IMR-90 (cell line): ENCODE results near the gene SRPX2. TPM values are rescaled to one million over a fixed set of nuclear protein-coding genes. Genes with fewer than 3 reads are reported as not detected.

Experiments
- ATAC-seq: fragments of 200-7000 bp; cut with Tn5 transposase; 2 replicates; pipeline ENCODE4 v1.9.1; 2020; ENCODE audit warnings: low read depth, mild to moderate bottlenecking, moderate library complexity
- BruUV-seq: library from RNA; stranded (reverse); fragments of 400-500 nt; replicated peaks from 2 replicates; lab custom pipeline; 2021; lab: Mats Ljungman, UMichigan
- CTCF ChIA-PET: fragments of 300-600 bp; formaldehyde crosslinking; extraction: SDS; loops from one replicate; lab custom pipeline; 2021; ENCODE audit warnings: antibody characterized with exemption; lab: Yijun Ruan, JAX
- POLR2A ChIA-PET: fragments of 300-600 bp; sonication (Branson Sonifier 250); formaldehyde crosslinking; loops from one replicate; lab custom pipeline; 2022; ENCODE audit warnings: antibody characterized with exemption; ENCODE audit not compliant: unreplicated experiment; lab: Charles Lee
- DNase-seq: peaks from one replicate; pipeline ENCODE4 v3.0.0; 2013
- H2AFZ ChIP-seq: replicated peaks from 2 replicates; pipeline ENCODE3; 2013; ENCODE audit warnings: low read length, mild to moderate bottlenecking; ENCODE audit not compliant: poor library complexity
- H2AK5ac ChIP-seq: 2 replicates; pipeline ENCODE4 v1.6.1; 2013; ENCODE audit warnings: low read depth, low read length, inconsistent platforms
- H2AK9ac ChIP-seq: replicated peaks from 2 replicates; pipeline ENCODE3; 2013; ENCODE audit warnings: mild to moderate bottlenecking, low read depth, low read length, moderate library complexity; ENCODE audit not compliant: poor library complexity
- H2BK120ac ChIP-seq: 2 replicates; pipeline ENCODE4 v1.6.1; 2013; ENCODE audit warnings: low read depth, low read length, inconsistent platforms
- H2BK15ac ChIP-seq: 3 replicates; pipeline ENCODE4 v1.6.1; 2013; ENCODE audit warnings: low read depth, low read length, inconsistent platforms
- H2BK20ac ChIP-seq: 2 replicates; pipeline ENCODE4 v1.6.1; 2013; ENCODE audit warnings: low read depth, mild to moderate bottlenecking, inconsistent platforms, low read length, moderate library complexity
- H2BK5ac ChIP-seq: 2 replicates; pipeline ENCODE4 v1.6.1; 2013; ENCODE audit warnings: mild to moderate bottlenecking, low read depth, low read length, inconsistent platforms; ENCODE audit not compliant: poor library complexity, severe bottlenecking
- H3K14ac ChIP-seq: replicated peaks from 2 replicates; pipeline ENCODE4 v1.6.1; 2013; ENCODE audit warnings: low read depth, low read length, inconsistent platforms
- H3K18ac ChIP-seq: 2 replicates; pipeline ENCODE4 v1.6.1; 2013; ENCODE audit warnings: low read depth, low read length, control low read depth
- H3K23ac ChIP-seq: 2 replicates; pipeline ENCODE4 v1.6.1; 2013; ENCODE audit warnings: low read depth, low read length, inconsistent platforms
- H3K27ac ChIP-seq: 2 replicates; pipeline ENCODE4 v1.5.1; 2013; ENCODE audit warnings: mild to moderate bottlenecking, control low read depth, low read length; ENCODE audit not compliant: insufficient read depth
- H3K27me3 ChIP-seq: 2 replicates; pipeline ENCODE4 v1.6.1; 2013; ENCODE audit warnings: low read length; ENCODE audit not compliant: control insufficient read depth, insufficient read depth
- H3K36me3 ChIP-seq: 2 replicates; pipeline ENCODE4 v1.6.1; 2013; ENCODE audit warnings: low read length, mixed read lengths; ENCODE audit not compliant: control insufficient read depth, insufficient read depth
- H3K4ac ChIP-seq: 2 replicates; pipeline ENCODE4 v1.6.1; 2013; ENCODE audit warnings: low read depth, low read length, inconsistent platforms
- H3K4me1 ChIP-seq: 2 replicates; pipeline ENCODE4 v1.6.1; 2013; ENCODE audit warnings: low read length, mixed read lengths; ENCODE audit not compliant: control insufficient read depth, insufficient read depth
- H3K4me2 ChIP-seq: 2 replicates; pipeline ENCODE4 v1.6.1; 2013; ENCODE audit warnings: low read depth, mild to moderate bottlenecking, control low read depth, low read length, moderate library complexity
- H3K4me3 ChIP-seq: 2 replicates; pipeline ENCODE4 v1.5.1; 2013; ENCODE audit warnings: low read depth, mild to moderate bottlenecking, control low read depth, low read length, moderate library complexity; ENCODE audit not compliant: insufficient read depth
- H3K56ac ChIP-seq: 2 replicates; pipeline ENCODE4 v1.6.1; 2013; ENCODE audit warnings: low read length, inconsistent platforms; ENCODE audit not compliant: insufficient read depth; ENCODE audit errors: extremely low read depth
- H3K79me1 ChIP-seq, 2 experiments: 2 replicates each; pipeline ENCODE4 v1.6.1; 2013; ENCODE audit warnings: low read length in 2 of 2, inconsistent platforms in 1 of 2, low read depth in 1 of 2
- H3K9ac ChIP-seq: 2 replicates; pipeline ENCODE4 v1.6.1; 2013; ENCODE audit warnings: low read depth, low read length, control low read depth
- H3K9me1 ChIP-seq: 2 replicates; pipeline ENCODE4 v1.6.1; 2013; ENCODE audit warnings: low read length, inconsistent platforms; ENCODE audit not compliant: insufficient read depth
- H3K9me3 ChIP-seq: 2 replicates; pipeline ENCODE4 v1.6.1; 2013; ENCODE audit warnings: low read length; ENCODE audit not compliant: control insufficient read depth, insufficient read depth
- H4K20me1 ChIP-seq: 2 replicates; pipeline ENCODE4 v1.6.1; 2013; ENCODE audit warnings: low read length, inconsistent platforms; ENCODE audit not compliant: insufficient read depth
- H4K5ac ChIP-seq: 2 replicates; pipeline ENCODE4 v1.6.1; 2013; ENCODE audit warnings: mild to moderate bottlenecking, low read depth, low read length, control low read depth
- H4K8ac ChIP-seq, 2 experiments: 2 replicates each; pipeline ENCODE4 v1.6.1; 2013; ENCODE audit warnings: low read depth in 2 of 2, low read length in 2 of 2, control low read depth in 1 of 2, inconsistent platforms in 1 of 2
- H4K91ac ChIP-seq: 2 replicates; pipeline ENCODE4 v1.6.1; 2013; ENCODE audit warnings: low read depth, low read length, inconsistent platforms; ENCODE audit not compliant: insufficient read depth
- RAD21 ChIP-seq: IDR thresholded peaks from 2 replicates; pipeline ENCODE4 v1.6.1; 2012; ENCODE audit warnings: low read length, improper control_type of control experiment
- WGBS, 2 experiments: methylation state at CpG; one replicate each; pipeline versions ENCODE4 v1.1.5 to v1.1.7; 2013; ENCODE audit warnings: missing lambda C conversion rate in 2 of 2; ENCODE audit not compliant: insufficient read length in 1 of 2; ENCODE audit errors: extremely low coverage in 2 of 2; 5-methylcytosine and 5-hydroxymethylcytosine counted together
- dilution Hi-C: fragments of 300-500 bp; cut with HindIII; formaldehyde crosslinking; loops from one replicate; pipeline ENCODE4 v1.14.3; 2018; ENCODE audit warnings: low sequenced_read_pairs; ENCODE audit not compliant: unreplicated experiment
- in situ Hi-C: fragments of 300-500 bp; cut with MboI; formaldehyde crosslinking; loops from 3 replicates; pipeline ENCODE4 v1.14.3; 2019; ENCODE audit warnings: low sequenced_read_pairs, inconsistent platforms, mixed read lengths
- intact Hi-C: fragments of 100-400 bp; cut with micrococcal nuclease; formaldehyde crosslinking; loops from 2 replicates; pipeline ENCODE4 v1.10.0; 2022
- polyA plus RNA-seq, 3 experiments: library from polyadenylated mRNA; depleted of rRNA; stranded (reverse); fragments of >200 nt; gene quantifications; 2 replicates each; pipeline ENCODE4 v1.2.3, GENCODE V29; 2012; ENCODE audit warnings: low replicate concordance in 1 of 3
- total RNA-seq: library from RNA; depleted of rRNA; stranded (reverse); fragments of >200 nt; gene quantifications from 2 replicates; pipeline ENCODE4 v1.2.3, GENCODE V29; 2012
- TF ChIP-seq, protein P1 (sequence below): fragments of 150-350 bp; IDR thresholded peaks from 2 replicates; pipeline ENCODE4 v1.6.1; 2017; ENCODE audit warnings: mild to moderate bottlenecking, antibody characterized with exemption, low read length, low read depth
- TF ChIP-seq, protein P2 (sequence below): conservative IDR thresholded peaks from 2 replicates; pipeline ENCODE4 v1.5.1; 2012; ENCODE audit warnings: mild to moderate bottlenecking, low read depth, low read length, improper control_type of control experiment

SRPX2 gene
- total and polyA plus RNA-seq, 2 of the 4 experiments (the other 2 are of a cell fraction) = 20.6 to 43.1 TPM

DNA sequence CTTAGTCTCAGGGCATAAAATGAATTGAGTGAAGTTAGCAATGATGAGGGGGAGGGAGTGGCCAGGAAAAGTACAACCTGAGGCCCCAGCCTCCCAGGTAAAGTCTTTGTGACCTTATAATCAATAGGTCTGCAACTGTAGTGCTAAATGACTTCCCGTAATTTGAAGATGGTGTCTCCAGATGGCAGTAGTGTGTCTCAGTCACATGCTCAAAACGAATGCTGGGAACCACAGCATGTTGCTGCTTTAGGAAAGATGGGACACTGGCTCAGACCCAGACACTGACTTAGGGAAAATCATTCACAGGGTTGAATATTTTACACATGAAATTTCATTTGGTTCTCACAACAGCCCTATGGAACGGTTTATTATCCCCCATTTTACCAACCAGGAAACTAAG lies 10.3 kb downstream of the SRPX2 start:
- in situ Hi-C loops (no loop called here), dilution Hi-C loops (no loop called here)
- no TSS peak for BruUV-seq

More for the DNA sequence above, 10.3 kb downstream of the SRPX2 start:
- no peak overlapping the region for H3K27ac ChIP-seq
- no peak overlapping the region for H2BK15ac ChIP-seq
- H2BK20ac ChIP-seq = no peak overlapping the region
- no peaks in the 10 kb centered on the region for H4K20me1 ChIP-seq
- no peak overlapping the region for H3K4me3 ChIP-seq
- H3K56ac ChIP-seq = no peak overlapping the region
- no peak overlapping the region for H2AK9ac ChIP-seq
- ChIA-PET CTCF (interaction anchor here (0.8 to 1.8 kb wide), 5 partner anchors 8 to 40 kb away, joined by 3 to 5 read pairs (median 4); no protein-coding TSS in a partner anchor), POLR2A (no interaction called here)
- H3K18ac ChIP-seq = no peak overlapping the region
- H3K4ac ChIP-seq = no peak overlapping the region
- intact Hi-C loops = no loop called here
- no CpG with 5 or more reads among the region's 3 CpGs for whole genome bisulfite sequencing, 2 experiments
- TF ChIP-seq, protein P1, sequence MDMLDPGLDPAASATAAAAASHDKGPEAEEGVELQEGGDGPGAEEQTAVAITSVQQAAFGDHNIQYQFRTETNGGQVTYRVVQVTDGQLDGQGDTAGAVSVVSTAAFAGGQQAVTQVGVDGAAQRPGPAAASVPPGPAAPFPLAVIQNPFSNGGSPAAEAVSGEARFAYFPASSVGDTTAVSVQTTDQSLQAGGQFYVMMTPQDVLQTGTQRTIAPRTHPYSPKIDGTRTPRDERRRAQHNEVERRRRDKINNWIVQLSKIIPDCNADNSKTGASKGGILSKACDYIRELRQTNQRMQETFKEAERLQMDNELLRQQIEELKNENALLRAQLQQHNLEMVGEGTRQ = peak; percentile 66; the same call in 1 of the 2 replicates
- no peak for TF ChIP-seq RAD21
- TF ChIP-seq, protein P2, sequence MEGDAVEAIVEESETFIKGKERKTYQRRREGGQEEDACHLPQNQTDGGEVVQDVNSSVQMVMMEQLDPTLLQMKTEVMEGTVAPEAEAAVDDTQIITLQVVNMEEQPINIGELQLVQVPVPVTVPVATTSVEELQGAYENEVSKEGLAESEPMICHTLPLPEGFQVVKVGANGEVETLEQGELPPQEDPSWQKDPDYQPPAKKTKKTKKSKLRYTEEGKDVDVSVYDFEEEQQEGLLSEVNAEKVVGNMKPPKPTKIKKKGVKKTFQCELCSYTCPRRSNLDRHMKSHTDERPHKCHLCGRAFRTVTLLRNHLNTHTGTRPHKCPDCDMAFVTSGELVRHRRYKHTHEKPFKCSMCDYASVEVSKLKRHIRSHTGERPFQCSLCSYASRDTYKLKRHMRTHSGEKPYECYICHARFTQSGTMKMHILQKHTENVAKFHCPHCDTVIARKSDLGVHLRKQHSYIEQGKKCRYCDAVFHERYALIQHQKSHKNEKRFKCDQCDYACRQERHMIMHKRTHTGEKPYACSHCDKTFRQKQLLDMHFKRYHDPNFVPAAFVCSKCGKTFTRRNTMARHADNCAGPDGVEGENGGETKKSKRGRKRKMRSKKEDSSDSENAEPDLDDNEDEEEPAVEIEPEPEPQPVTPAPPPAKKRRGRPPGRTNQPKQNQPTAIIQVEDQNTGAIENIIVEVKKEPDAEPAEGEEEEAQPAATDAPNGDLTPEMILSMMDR = peak; percentile 26; the same call in 1 of the 2 replicates
- no peaks in the 10 kb centered on the region for H3K9me3 ChIP-seq
- DNase-seq (peak; percentile 32), ATAC-seq (no peak)
- H3K4me1 ChIP-seq = peaks cover 6% of the 10 kb centered on the region
- H3K14ac ChIP-seq = no peak overlapping the region
- H4K91ac ChIP-seq = no peak overlapping the region
- H3K23ac ChIP-seq = no peak overlapping the region
- no peaks in the 10 kb centered on the region for H3K27me3 ChIP-seq
- no peak overlapping the region for H4K5ac ChIP-seq
- H2BK5ac ChIP-seq = no peak overlapping the region
- no peak overlapping the region for H2BK120ac ChIP-seq
- no peak overlapping the region for H4K8ac ChIP-seq
- no peak overlapping the region for H3K4me2 ChIP-seq
- no peaks in the 10 kb centered on the region for H3K9me1 ChIP-seq
- H3K36me3 ChIP-seq = 0 out of 2 replicates have a peak, but pooled peaks cover 1% of the 10 kb centered on the region
- H3K9ac ChIP-seq = no peak overlapping the region
- H3K79me1 ChIP-seq = no peaks in the 10 kb centered on the region; a peak in 1 of 4 replicates
- no peak overlapping the region for H2AK5ac ChIP-seq
- no peak overlapping the region for H2AFZ ChIP-seq
